HepG2 (cell line): ENCODE measurements around the gene BLOC1S4. TPM values are rescaled to one million over a fixed set of nuclear protein-coding genes. Genes with fewer than 3 reads are reported as not detected.

ENCODE experiments used
- CBX1 ChIP-seq: IDR thresholded peaks from one replicate; pipeline ENCODE4 v1.6.1; 2016; ENCODE audit warnings: antibody characterized with exemption, low read depth
- GATA4 ChIP-seq: sonication (generic); IDR thresholded peaks from 2 replicates; pipeline ENCODE4 v1.6.1; 2016; ENCODE audit warnings: antibody characterized with exemption, low read depth, borderline replicate concordance
- HDAC1 ChIP-seq: sonication (generic); formaldehyde crosslinking; IDR thresholded peaks from 2 replicates; pipeline ENCODE4 v1.5.1; 2020; ENCODE audit warnings: mild to moderate bottlenecking, missing genetic modification reagents
- HOXD1 ChIP-seq: sonication (generic); formaldehyde crosslinking; IDR thresholded peaks from 2 replicates; pipeline ENCODE4 v1.5.0; 2020; ENCODE audit warnings: missing genetic modification reagents
- KDM4B ChIP-seq: sonication (generic); formaldehyde crosslinking; IDR thresholded peaks from 2 replicates; pipeline ENCODE4 v1.4.0; 2020; ENCODE audit warnings: missing genetic modification reagents
- MATR3 ChIP-seq: sonication (generic); formaldehyde crosslinking; IDR thresholded peaks from 2 replicates; pipeline ENCODE4 v1.4.0; 2020; ENCODE audit warnings: missing genetic modification reagents
- NR2C2 ChIP-seq: sonication (generic); formaldehyde crosslinking; IDR thresholded peaks from 2 replicates; pipeline ENCODE4 v1.4.0; 2020; ENCODE audit warnings: missing genetic modification reagents, mild to moderate bottlenecking, moderate library complexity, borderline replicate concordance
- RCOR2 ChIP-seq: IDR thresholded peaks from 2 replicates; pipeline ENCODE4 v1.6.1; 2016; ENCODE audit warnings: missing biosample characterization, missing genetic modification reagents
- SOX6 ChIP-seq, 2 experiments: fragments of 450-650 bp in 1 of 2; sonication (generic) in 1 of 2; formaldehyde crosslinking in 1 of 2; IDR thresholded peaks; 2 replicates each; pipeline versions ENCODE4 v1.4.0 to v1.6.1; 2017 to 2020; ENCODE audit warnings: antibody characterized with exemption in 1 of 2, mild to moderate bottlenecking in 1 of 2, missing genetic modification reagents in 1 of 2
- SRSF1 ChIP-seq: fragments of 200-400 bp; formaldehyde crosslinking; optimal IDR thresholded peaks from 2 replicates; pipeline ENCODE3; 2017; ENCODE audit warnings: mild to moderate bottlenecking, low read depth, low read length, moderate library complexity
- TOPORS ChIP-seq: sonication (generic); formaldehyde crosslinking; IDR thresholded peaks from 2 replicates; pipeline ENCODE4 v1.8.0; 2023; ENCODE audit warnings: mild to moderate bottlenecking, missing genetic modification reagents
- ZBTB20 ChIP-seq: sonication (generic); formaldehyde crosslinking; IDR thresholded peaks from 2 replicates; pipeline ENCODE4 v1.8.1; 2023; ENCODE audit warnings: missing genetic modification reagents, low read depth, mild to moderate bottlenecking, borderline replicate concordance
- ZNF264 ChIP-seq: sonication (generic); formaldehyde crosslinking; IDR thresholded peaks from 2 replicates; pipeline ENCODE4 v1.4.0; 2020; ENCODE audit warnings: missing genetic modification reagents
- ZNF558 ChIP-seq: sonication (generic); formaldehyde crosslinking; IDR thresholded peaks from 2 replicates; pipeline ENCODE4 v1.9.0; 2022; ENCODE audit warnings: mild to moderate bottlenecking, missing genetic modification reagents, borderline replicate concordance
- ZNF781 ChIP-seq: sonication (generic); formaldehyde crosslinking; IDR thresholded peaks from 2 replicates; pipeline ENCODE4 v1.5.1; 2020; ENCODE audit warnings: borderline replicate concordance, mild to moderate bottlenecking, missing genetic modification reagents; ENCODE audit errors: not compliant biosample characterization
- ZSCAN20 ChIP-seq: sonication (generic); formaldehyde crosslinking; IDR thresholded peaks from 2 replicates; pipeline ENCODE4 v1.4.0; 2020; ENCODE audit warnings: missing genetic modification reagents, mild to moderate bottlenecking, borderline replicate concordance
- ZSCAN21 ChIP-seq: sonication (generic); formaldehyde crosslinking; IDR thresholded peaks from 2 replicates; pipeline ENCODE4 v1.8.0; 2022; ENCODE audit warnings: mild to moderate bottlenecking, missing genetic modification reagents, moderate library complexity, borderline replicate concordance
- polyA plus RNA-seq, 8 experiments: library from polyadenylated mRNA; depleted of rRNA in 3 of 8; stranded (reverse) in 7 of 8; unstranded in 1 of 8; fragments of >200 nt; fragmentation: Illumina TruSeq in 4 of 8; extraction: Trizol in 4 of 8; gene quantifications; 2 replicates each; pipeline versions ENCODE4 v1.2.1 to v1.2.3, GENCODE V29; 2011 to 2016; ENCODE audit warnings: low read depth in 4 of 8, missing spikeins in 1 of 8, mixed read lengths in 1 of 8; ENCODE audit not compliant: insufficient read depth in 1 of 8
- total RNA-seq, 5 experiments: library from RNA; depleted of rRNA; stranded (reverse); fragments of >200 nt; fragmentation: Illumina TruSeq; extraction: Trizol; gene quantifications; 2 replicates each; pipeline ENCODE4 v1.2.3, GENCODE V29; 2016; ENCODE audit warnings: low read depth in 1 of 5
- TF ChIP-seq, protein P1 (sequence below): sonication (generic); formaldehyde crosslinking; IDR thresholded peaks from 2 replicates; pipeline ENCODE4 v1.8.0; 2022; ENCODE audit warnings: low read depth, missing genetic modification reagents
- TF ChIP-seq, protein P2 (sequence below): sonication (generic); formaldehyde crosslinking; IDR thresholded peaks from 2 replicates; pipeline ENCODE4 v1.4.0; 2020; ENCODE audit warnings: mild to moderate bottlenecking, low read depth, missing genetic modification reagents
- TF ChIP-seq, protein P3 (sequence below): sonication (generic); formaldehyde crosslinking; IDR thresholded peaks from 2 replicates; pipeline ENCODE4 v1.9.0; 2021; ENCODE audit warnings: missing genetic modification reagents, mild to moderate bottlenecking, borderline replicate concordance
- TF ChIP-seq, protein P4 (sequence below): sonication (generic); formaldehyde crosslinking; IDR thresholded peaks from 2 replicates; pipeline ENCODE4 v1.4.0; 2020; ENCODE audit warnings: missing genetic modification reagents, mild to moderate bottlenecking, borderline replicate concordance

The BLOC1S4 gene
- total and polyA plus RNA-seq, 2 of the 13 experiments (the other 11 are each of a cell fraction or from before 2014, with no cell fraction given) = 15.5 to 20.9 TPM

DNA sequence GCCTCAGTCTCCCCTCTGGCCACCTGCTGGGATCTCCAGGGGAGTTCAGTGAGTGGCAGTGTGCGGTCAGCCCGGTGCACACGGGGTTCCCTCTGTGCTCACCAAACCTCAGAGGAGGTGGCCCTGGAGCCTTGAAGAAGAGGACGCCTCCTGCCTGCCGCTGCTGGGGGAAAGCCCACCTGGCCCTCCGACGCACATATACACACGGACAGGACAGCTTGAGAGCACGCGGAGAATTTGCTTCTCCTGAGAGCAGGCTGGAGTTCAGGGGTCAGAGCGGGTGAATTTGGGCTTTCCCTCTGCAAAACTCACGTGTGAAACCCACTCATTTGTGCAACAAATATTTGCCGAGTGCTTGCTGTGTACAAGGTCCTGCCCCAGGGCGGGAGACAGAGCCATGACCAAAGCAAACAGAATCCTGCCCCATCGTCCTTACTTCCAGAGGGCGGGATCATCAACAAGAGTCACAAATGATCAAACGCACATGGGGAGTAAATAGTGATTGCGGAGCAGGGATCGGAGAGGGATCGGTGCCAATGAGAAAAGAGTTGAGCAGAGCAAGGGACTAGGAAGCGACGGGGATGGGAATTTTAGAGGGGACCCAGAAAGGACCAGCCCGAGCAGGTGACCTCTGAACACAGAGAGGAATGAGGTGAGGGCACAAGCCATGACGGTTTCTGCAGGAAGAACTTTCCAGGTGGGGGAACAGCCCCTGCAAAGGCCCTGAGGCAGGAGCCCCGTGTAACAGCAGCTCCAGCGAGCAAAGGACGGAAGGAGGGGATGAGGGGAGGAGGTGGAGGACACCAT lies 17.6 kb downstream of the BLOC1S4 start (continued):
- TF ChIP-seq TOPORS (CRISPR knock-in tag) (0 out of 2 replicates have a peak, but pooled peaks have one; percentile 39), ZNF781 (no peak), GATA4 (no peak), ZBTB20 (CRISPR knock-in tag) (peak; percentile 65), ZSCAN20 (CRISPR knock-in tag) (no peak), CBX1 (peak; percentile 50), MATR3 (no peak), SOX6 (IDR thresholded peaks at IDR 0.05) (no peak), SOX6 (CRISPR knock-in tag; IDR thresholded peaks at IDR 0.05) (peak; percentile 90), ZSCAN21 (CRISPR knock-in tag) (peak; percentile 57; the same call in 1 of the 2 replicates), KDM4B (CRISPR knock-in tag) (no peak; the same call in 1 of the 2 replicates), RCOR2 (CRISPR knock-in tag) (peak; percentile 71), SRSF1 (no peak), HDAC1 (peak; percentile 86), HOXD1 (CRISPR knock-in tag) (no peak; the same call in 1 of the 2 replicates), ZNF558 (CRISPR knock-in tag) (no peak; the same call in 1 of the 2 replicates), ZNF264 (CRISPR knock-in tag) (no peak; the same call in 1 of the 2 replicates), NR2C2 (CRISPR knock-in tag) (peak; percentile 94)
- TF ChIP-seq, protein P1, sequence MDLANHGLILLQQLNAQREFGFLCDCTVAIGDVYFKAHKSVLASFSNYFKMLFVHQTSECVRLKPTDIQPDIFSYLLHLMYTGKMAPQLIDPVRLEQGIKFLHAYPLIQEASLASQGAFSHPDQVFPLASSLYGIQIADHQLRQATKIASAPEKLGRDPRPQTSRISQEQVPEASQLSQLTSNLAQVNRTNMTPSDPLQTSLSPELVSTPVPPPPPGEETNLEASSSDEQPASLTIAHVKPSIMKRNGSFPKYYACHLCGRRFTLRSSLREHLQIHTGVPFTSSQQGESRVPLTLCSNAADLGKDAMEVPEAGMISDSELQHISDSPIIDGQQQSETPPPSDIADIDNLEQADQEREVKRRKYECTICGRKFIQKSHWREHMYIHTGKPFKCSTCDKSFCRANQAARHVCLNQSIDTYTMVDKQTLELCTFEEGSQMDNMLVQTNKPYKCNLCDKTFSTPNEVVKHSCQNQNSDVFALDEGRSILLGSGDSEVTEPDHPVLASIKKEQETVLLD = no peak
- TF ChIP-seq, protein P2, sequence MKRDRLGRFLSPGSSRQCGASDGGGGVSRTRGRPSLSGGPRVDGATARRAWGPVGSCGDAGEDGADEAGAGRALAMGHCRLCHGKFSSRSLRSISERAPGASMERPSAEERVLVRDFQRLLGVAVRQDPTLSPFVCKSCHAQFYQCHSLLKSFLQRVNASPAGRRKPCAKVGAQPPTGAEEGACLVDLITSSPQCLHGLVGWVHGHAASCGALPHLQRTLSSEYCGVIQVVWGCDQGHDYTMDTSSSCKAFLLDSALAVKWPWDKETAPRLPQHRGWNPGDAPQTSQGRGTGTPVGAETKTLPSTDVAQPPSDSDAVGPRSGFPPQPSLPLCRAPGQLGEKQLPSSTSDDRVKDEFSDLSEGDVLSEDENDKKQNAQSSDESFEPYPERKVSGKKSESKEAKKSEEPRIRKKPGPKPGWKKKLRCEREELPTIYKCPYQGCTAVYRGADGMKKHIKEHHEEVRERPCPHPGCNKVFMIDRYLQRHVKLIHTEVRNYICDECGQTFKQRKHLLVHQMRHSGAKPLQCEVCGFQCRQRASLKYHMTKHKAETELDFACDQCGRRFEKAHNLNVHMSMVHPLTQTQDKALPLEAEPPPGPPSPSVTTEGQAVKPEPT = 0 out of 2 replicates have a peak, but pooled peaks have one; percentile 69
- TF ChIP-seq, protein P3, sequence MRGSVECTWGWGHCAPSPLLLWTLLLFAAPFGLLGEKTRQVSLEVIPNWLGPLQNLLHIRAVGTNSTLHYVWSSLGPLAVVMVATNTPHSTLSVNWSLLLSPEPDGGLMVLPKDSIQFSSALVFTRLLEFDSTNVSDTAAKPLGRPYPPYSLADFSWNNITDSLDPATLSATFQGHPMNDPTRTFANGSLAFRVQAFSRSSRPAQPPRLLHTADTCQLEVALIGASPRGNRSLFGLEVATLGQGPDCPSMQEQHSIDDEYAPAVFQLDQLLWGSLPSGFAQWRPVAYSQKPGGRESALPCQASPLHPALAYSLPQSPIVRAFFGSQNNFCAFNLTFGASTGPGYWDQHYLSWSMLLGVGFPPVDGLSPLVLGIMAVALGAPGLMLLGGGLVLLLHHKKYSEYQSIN (CRISPR knock-in tag) = no peak
- TF ChIP-seq, protein P4, sequence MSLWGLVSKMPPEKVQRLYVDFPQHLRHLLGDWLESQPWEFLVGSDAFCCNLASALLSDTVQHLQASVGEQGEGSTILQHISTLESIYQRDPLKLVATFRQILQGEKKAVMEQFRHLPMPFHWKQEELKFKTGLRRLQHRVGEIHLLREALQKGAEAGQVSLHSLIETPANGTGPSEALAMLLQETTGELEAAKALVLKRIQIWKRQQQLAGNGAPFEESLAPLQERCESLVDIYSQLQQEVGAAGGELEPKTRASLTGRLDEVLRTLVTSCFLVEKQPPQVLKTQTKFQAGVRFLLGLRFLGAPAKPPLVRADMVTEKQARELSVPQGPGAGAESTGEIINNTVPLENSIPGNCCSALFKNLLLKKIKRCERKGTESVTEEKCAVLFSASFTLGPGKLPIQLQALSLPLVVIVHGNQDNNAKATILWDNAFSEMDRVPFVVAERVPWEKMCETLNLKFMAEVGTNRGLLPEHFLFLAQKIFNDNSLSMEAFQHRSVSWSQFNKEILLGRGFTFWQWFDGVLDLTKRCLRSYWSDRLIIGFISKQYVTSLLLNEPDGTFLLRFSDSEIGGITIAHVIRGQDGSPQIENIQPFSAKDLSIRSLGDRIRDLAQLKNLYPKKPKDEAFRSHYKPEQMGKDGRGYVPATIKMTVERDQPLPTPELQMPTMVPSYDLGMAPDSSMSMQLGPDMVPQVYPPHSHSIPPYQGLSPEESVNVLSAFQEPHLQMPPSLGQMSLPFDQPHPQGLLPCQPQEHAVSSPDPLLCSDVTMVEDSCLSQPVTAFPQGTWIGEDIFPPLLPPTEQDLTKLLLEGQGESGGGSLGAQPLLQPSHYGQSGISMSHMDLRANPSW (CRISPR knock-in tag) = peak; percentile 89; the same call in 1 of the 2 replicates
